Mucosa of rectum (tissue), 2 donors: ENCODE data around the gene CCL26.
"Not testable (repeated sequence)": the region's sequence is repeated elsewhere in the genome, so short reads cannot be mapped to it uniquely, and the experiment has no call there.

Source experiments
- H3K27ac ChIP-seq, 2 donors: one replicate each; pipeline ENCODE4 v1.7.0; 2013; ENCODE audit warnings: inconsistent platforms in 2 of 2, low read depth in 2 of 2, low read length in 2 of 2
- H3K27me3 ChIP-seq, 2 donors: one replicate each; pipeline ENCODE4 v1.7.0; 2013; ENCODE audit warnings: low read length in 2 of 2; ENCODE audit not compliant: control insufficient read depth in 2 of 2, insufficient read depth in 2 of 2
- H3K36me3 ChIP-seq, 2 donors: one replicate each; pipeline ENCODE4 v1.7.0; 2013; ENCODE audit warnings: low read length in 2 of 2; ENCODE audit not compliant: control insufficient read depth in 2 of 2, insufficient read depth in 2 of 2
- H3K4me1 ChIP-seq, 2 donors: one replicate each; pipeline ENCODE4 v1.7.0; 2013; ENCODE audit warnings: low read length in 2 of 2, mild to moderate bottlenecking in 1 of 2; ENCODE audit not compliant: control insufficient read depth in 2 of 2, insufficient read depth in 2 of 2
- H3K4me3 ChIP-seq, 2 donors: one replicate each; pipeline ENCODE4 v1.7.0; 2013; ENCODE audit warnings: low read length in 2 of 2
- H3K9ac ChIP-seq, 2 donors: one replicate each; pipeline ENCODE4 v1.7.0; 2013; ENCODE audit warnings: low read length in 2 of 2, low read depth in 1 of 2, mild to moderate bottlenecking in 1 of 2
- H3K9me3 ChIP-seq, 2 donors: one replicate each; pipeline ENCODE4 v1.7.0; 2013; ENCODE audit warnings: low read length in 2 of 2; ENCODE audit not compliant: control insufficient read depth in 2 of 2
- donor health status: healthy.
- donor health status: Normal muscosa, but diverticular disease.

CCL26 gene

DNA sequence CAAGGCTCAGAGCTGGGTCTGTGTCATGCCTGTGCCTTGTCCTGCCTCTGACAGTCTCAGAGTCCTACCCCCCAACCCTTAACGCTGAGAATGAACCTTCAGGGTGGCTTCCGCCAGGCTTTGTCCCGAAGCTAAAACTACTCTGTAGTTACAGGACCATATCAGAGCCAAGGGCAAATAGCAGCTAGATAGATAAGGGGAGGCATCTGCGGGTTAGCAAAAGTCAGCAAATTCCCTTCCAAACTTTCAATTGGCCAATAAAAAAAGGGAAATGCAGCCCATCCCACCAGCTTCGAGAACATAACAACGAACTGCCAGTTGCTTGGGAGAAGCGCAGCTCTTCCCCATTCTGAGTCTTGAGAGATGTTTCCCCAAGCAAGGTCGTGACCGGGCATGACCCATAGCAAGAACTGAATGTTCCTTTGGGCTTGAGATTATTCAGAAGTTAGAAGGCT is 23.8 kb upstream of the CCL26 start:
- Histone ChIP-seq H3K9ac (no peak overlapping the region), H3K4me1 (peaks cover 4 to 9% of the 10 kb centered on the region in 2 donors), H3K36me3 (no peaks in the 10 kb centered on the region), H3K27me3 (no peaks in the 10 kb centered on the region), H3K4me3 (no peak overlapping the region), H3K27ac (peak overlapping the region in 1 of 2 donors; percentile 3), H3K9me3 (no peaks in the 10 kb centered on the region)

- no peaks in the 10 kb centered on the region for H3K9me3 ChIP-seq
- no peak overlapping the region for H3K27ac ChIP-seq
- H3K4me1 ChIP-seq = peaks cover 4 to 9% of the 10 kb centered on the region in 2 donors
- no peak overlapping the region for H3K9ac ChIP-seq
- no peak overlapping the region for H3K4me3 ChIP-seq
- no peaks in the 10 kb centered on the region for H3K36me3 ChIP-seq
- H3K27me3 ChIP-seq = no peaks in the 10 kb centered on the region
These were observed 21.7 kb upstream of the CCL26 start for GRCh38 chr7:75793676-75794075.

DNA sequence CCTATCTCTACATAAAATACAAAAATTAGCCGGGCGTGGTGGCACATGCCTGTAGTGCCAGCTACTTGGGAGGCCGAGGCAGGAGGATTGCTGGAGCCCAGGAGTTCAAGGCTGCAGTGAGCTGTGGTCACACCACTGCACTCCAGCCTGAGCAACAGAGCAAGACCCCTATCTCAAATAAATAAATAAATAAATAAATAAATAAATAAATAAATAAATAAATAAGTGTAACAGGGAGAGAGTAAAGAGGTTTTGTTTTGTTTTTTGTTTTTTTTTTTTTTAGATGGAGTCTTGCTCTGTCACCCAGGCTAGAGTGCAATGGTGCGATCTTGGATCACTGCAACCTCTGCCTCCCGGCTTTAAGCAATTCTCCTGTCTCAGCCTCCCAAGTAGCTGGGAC is 20.6 kb upstream of the CCL26 start:
- H3K9ac ChIP-seq, H3K9me3 ChIP-seq, H3K4me3 ChIP-seq, H3K27me3 ChIP-seq, H3K36me3 ChIP-seq, H3K4me1 ChIP-seq: not testable (repeated sequence)
- H3K27ac ChIP-seq = peak overlapping the region in 1 of 2 donors; percentile 86

- H3K4me1 ChIP-seq = peaks cover 4 to 9% of the 10 kb centered on the region in 2 donors
- no peak overlapping the region for H3K4me3 ChIP-seq
- H3K27ac ChIP-seq = no peak overlapping the region
- H3K36me3 ChIP-seq = no peaks in the 10 kb centered on the region
- H3K9me3 ChIP-seq = no peaks in the 10 kb centered on the region
- no peak overlapping the region for H3K9ac ChIP-seq
- H3K27me3 ChIP-seq = no peaks in the 10 kb centered on the region
These were observed 17.4 kb upstream of the CCL26 start for GRCh38 chr7:75789361-75789924.

GRCh38 chr7:75788154-75788847 is 16.3 kb upstream of the CCL26 start:
- not testable (repeated sequence) for H3K4me1 ChIP-seq, H3K27ac ChIP-seq, H3K27me3 ChIP-seq, H3K9ac ChIP-seq, H3K36me3 ChIP-seq, H3K9me3 ChIP-seq, H3K4me3 ChIP-seq

- H3K4me1 ChIP-seq, H3K36me3 ChIP-seq, H3K27me3 ChIP-seq, H3K27ac ChIP-seq, H3K9me3 ChIP-seq, H3K4me3 ChIP-seq, H3K9ac ChIP-seq: not testable (repeated sequence)
These were observed 11.0 kb upstream of the CCL26 start for GRCh38 chr7:75783058-75783457.

- H3K36me3 ChIP-seq, H3K9ac ChIP-seq, H3K4me1 ChIP-seq, H3K27me3 ChIP-seq, H3K4me3 ChIP-seq, H3K9me3 ChIP-seq: not testable (repeated sequence)
- H3K27ac ChIP-seq = peak overlapping the region in 1 of 2 donors; percentile 40
These were observed 8.7 kb upstream of the CCL26 start for GRCh38 chr7:75780647-75781273.

GRCh38 chr7:75779516-75779915 is 7.5 kb upstream of the CCL26 start:
- not testable (repeated sequence) for H3K9me3 ChIP-seq, H3K27me3 ChIP-seq, H3K4me1 ChIP-seq, H3K4me3 ChIP-seq, H3K9ac ChIP-seq, H3K36me3 ChIP-seq
- H3K27ac ChIP-seq = peak overlapping the region in 1 of 2 donors; percentile 13

- not testable (repeated sequence) for H3K9me3 ChIP-seq, H3K27ac ChIP-seq, H3K36me3 ChIP-seq, H3K27me3 ChIP-seq, H3K4me3 ChIP-seq, H3K4me1 ChIP-seq, H3K9ac ChIP-seq
These were observed 7.0 kb upstream of the CCL26 start for GRCh38 chr7:75779035-75779434.

GRCh38 chr7:75776295-75776971 is 4.4 kb upstream of the CCL26 start:
- Histone ChIP-seq H3K4me3 (no peak overlapping the region), H3K27ac (no peak overlapping the region), H3K4me1 (peaks cover 0 to 9% of the 10 kb centered on the region in 2 donors), H3K9me3 (no peaks in the 10 kb centered on the region), H3K9ac (no peak overlapping the region), H3K27me3 (no peaks in the 10 kb centered on the region), H3K36me3 (no peaks in the 10 kb centered on the region)
